GM18498 (cell line): ENCODE results near the gene JADE2.
"Not testable (repeated sequence)": the region's sequence is repeated elsewhere in the genome, so short reads cannot be mapped to it uniquely, and the experiment has no call there.

Experiments used
- ATAC-seq: cut with Tn5 transposase; IDR thresholded peaks from one replicate; pipeline ENCODE4 v1.9.1; 2021; ENCODE audit warnings: mild to moderate bottlenecking, moderate library complexity; ENCODE audit not compliant: unreplicated experiment

JADE2 gene

GRCh38 chr5:134582281-134582680 is 56.8 kb downstream of the JADE2 start:
- no peak for ATAC-seq

GRCh38 chr5:134582941-134583340 is 57.5 kb downstream of the JADE2 start:
- ATAC-seq: no peak

DNA sequence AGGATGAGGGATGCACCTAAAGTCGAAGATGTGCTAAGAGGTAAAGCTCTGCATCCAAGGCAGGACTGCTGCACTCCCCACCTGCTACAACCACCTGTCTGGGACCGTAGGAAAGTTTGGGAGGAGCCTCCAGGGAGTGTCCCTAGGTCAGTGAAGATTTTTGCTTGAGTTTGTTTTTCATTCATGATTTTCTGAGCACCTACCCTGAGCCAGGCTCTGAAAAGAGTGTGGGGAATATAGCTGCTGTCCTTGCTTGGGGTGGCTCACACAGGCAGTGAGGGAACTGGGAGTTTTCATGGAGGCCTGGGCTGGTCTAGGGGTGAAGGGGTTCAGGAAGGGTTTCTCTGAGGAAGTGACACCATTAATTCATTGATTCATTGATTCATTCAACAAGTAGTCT is 58.3 kb downstream of the JADE2 start:
- no peak for ATAC-seq

GRCh38 chr5:134584662-134585061 is 59.2 kb downstream of the JADE2 start:
- no peak for ATAC-seq

DNA sequence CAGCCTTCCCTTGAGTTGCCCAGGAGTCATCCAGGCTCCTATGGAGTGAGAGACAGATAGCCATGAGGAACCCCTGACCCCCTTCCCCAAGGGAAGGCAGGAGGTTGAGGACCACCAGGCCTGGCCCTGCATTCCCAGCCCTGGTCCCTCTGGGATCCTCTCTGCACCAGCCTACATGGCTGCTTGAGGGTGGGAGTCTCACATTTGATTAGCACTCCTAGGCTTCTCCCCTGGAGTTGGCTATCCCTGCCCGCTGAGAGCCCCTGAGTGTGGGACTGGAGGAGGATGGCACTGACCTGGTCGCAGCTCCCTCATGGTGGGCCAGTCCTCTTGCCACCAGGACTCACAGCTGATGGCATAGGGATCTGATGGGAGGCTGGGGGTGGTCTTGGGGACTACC is 60.5 kb downstream of the JADE2 start:
- ATAC-seq: no peak

DNA sequence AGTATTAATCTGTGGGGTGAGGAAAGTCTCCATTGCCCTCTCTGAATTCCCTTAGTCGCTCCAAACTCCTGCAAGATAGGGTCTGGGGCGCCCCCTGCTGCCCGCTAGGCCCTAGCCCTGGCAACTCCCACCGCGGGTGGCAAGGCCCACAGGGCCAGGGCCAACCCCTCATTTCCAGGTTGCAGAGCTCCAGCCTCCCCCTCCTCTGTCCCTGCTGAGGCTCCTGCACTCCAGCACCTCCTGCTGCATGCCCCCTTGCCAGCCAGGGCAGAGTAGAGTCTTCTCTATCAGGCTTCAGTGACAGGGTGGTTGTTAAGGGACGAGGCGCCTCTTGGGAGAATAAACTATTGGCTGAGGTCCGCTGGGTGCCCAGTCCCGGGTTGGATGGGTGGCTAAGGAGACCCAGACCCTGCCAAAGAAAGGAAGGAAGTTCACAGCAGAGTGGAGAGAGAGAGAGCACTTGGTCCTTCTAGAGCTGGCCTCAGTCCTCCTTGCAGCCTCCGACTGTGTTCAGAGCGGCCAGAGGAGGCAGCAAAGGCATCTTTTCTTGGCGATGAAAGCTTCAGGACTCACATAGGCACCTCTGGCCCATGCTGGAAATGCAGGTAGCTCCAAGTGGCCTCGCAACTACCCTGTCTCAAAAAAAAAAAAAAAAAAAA is 61.5 kb downstream of the JADE2 start:
- ATAC-seq: peak; percentile 89

DNA sequence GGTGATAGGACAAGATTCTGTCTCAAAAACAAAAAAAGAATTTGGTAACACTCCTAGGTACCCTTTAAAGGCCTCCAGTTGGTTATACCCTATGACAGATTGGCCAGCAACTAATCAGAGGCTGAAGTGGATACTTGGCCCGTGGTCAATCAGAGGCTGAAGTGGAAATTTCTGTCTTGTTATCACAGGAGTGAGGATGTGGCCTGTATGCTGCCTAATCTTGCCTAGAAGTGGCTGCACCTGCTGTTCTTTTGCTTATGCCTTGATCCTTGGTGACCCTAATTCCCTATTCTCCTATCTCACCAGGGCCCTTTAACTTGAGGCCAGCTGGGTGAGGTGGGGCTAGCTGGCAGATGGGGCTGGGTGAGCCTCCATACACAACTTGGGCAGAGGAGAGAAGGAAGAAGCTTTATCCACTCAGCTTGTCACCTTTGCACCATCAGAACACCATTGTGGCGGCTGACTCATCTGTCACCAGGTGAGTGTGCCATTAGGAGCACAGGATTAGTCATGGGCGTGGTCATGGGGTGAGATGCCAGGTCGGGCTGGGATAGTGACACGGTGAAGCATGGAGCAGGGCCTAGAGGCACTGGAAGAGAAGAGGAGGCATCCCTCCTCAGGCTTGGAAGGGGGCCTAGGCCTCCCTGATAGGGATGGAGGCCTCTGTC is 65.7 kb downstream of the JADE2 start:
- no peak for ATAC-seq

GRCh38 chr5:134592141-134592746 is 66.8 kb downstream of the JADE2 start:
- peak; percentile 31 for ATAC-seq

- ATAC-seq: no peak
Measured at GRCh38 chr5:134594336-134594735, 68.9 kb downstream of the JADE2 start.

- ATAC-seq: peak; percentile 92
Measured at GRCh38 chr5:134594797-134595457, 69.5 kb downstream of the JADE2 start.

DNA sequence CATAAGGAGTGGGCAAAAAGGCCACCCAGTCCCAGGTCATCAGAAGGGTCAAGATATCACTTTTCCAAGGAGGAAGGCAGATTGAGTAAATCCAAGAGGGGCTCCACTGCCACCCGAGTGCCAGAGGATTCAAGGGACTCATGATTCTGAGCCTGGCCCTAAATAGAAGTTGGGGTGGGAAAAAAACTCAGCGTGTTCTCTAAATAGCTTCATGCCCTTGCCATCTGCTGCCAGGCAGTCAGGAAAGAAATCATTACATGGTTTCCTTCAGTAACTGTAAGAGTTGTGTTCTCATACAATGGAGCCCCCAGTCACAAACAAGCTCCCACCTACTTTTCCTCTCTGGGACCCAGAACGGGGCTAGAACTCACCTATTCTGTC is 70.0 kb downstream of the JADE2 start:
- ATAC-seq: no peak

DNA sequence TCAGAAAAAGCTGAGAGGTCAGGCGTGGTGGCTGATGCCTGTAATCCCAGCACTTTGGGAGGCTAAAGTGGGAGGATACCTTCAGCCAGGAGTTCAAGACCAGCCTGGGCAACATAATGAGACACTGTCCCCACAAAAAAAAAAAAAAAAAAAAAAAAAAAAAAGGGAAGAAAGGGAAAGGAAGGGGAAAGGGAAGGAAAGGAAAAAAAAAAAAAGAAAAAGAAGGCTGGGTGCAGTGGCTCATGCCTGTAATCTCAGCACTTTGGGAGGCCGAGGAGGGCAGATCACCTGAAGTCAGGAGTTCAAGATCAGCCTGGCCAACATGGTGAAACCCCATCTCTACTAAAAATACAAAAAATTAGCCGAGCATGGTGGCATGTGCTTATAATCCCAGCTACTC is 74.3 kb downstream of the JADE2 start:
- not testable (repeated sequence) for ATAC-seq

DNA sequence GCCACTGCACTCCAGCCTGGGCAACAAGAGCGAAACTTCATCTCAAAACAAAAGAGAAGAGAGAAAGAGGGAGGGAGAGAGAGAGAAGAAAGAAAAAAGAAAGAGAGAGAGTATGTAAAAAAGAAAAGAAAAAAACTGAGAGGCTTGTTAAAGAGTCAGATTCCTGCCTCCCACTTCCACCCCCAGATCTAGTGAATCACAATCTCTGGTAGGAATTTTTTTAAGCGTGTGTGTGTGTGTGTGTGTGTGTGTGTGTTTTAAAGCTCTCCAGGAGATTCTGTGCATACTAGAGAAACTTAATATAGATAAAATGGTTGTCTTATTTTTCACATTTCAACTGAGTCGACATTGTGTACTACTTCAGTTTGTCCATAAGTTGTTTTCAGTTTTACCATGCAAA is 75.1 kb downstream of the JADE2 start:
- ATAC-seq: no peak

- peak; percentile 58 for ATAC-seq
Measured at GRCh38 chr5:134603059-134603458, 77.6 kb downstream of the JADE2 start.

- ATAC-seq: no peak
Measured at GRCh38 chr5:134604908-134605307, 79.4 kb downstream of the JADE2 start.

GRCh38 chr5:134606726-134607125 is 81.3 kb downstream of the JADE2 start:
- ATAC-seq: no peak

- peak; percentile 40 for ATAC-seq
Measured at GRCh38 chr5:134608555-134608954, 83.1 kb downstream of the JADE2 start.

GRCh38 chr5:134609232-134609851 is 83.9 kb downstream of the JADE2 start:
- peak; percentile 60 for ATAC-seq

- no peak for ATAC-seq
Measured at GRCh38 chr5:134610725-134611124, 85.3 kb downstream of the JADE2 start.

DNA sequence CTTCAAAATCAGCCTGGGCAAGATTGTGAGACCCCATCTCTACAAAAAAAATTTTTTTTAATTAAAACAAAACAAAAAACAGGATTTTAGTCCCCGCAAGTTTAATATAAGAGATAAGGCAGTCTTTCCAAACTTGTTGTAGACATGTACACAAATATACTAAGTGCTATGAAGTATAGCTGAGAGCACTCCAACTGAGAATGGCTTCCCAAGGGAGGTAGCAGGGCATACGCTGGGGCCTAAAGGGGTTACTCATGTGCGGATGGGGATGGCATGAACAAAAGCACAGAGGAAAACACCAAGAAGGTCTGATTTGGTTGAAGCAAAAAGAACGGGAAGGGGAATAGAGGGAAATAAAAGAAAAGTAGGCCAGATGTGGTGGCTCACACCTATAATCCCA is 86.0 kb downstream of the JADE2 start:
- ATAC-seq: no peak

GRCh38 chr5:134614450-134615085 is 89.1 kb downstream of the JADE2 start:
- ATAC-seq: no peak
